Tibial nerve (tissue), 4 donors: ENCODE results near the gene CCDC78. TPM values are rescaled to one million over a fixed set of nuclear protein-coding genes. Genes with fewer than 3 reads are reported as not detected.
A peak's percentile ranks its signal among the peaks of the same experiment; 100 is the strongest.

Experiments
- DNase-seq, 2 donors: peaks; one replicate each; pipeline ENCODE4 v3.0.0-alpha.2; 2019; ENCODE audit warnings: low spot score in 2 of 2
- H3K27ac ChIP-seq, 4 donors: fragments of 200-600 bp; sonication (generic) in 3 of 4; one replicate each; pipeline ENCODE4 v1.5.1; 2017 to 2019; ENCODE audit warnings: mild to moderate bottlenecking in 1 of 4
- H3K27me3 ChIP-seq, 2 donors: fragments of 200-600 bp; sonication (generic) in 1 of 2; one replicate each; pipeline versions ENCODE4 v1.5.1 to v1.6.0; 2017 to 2019
- H3K36me3 ChIP-seq, 3 donors: fragments of 200-600 bp; sonication (generic); one replicate each; pipeline ENCODE4 v1.5.1; 2018 to 2019
- H3K4me1 ChIP-seq, 4 donors: fragments of 200-600 bp; sonication (generic) in 3 of 4; one replicate each; pipeline ENCODE4 v1.5.1; 2017 to 2019
- H3K4me3 ChIP-seq, 4 donors: fragments of 200-600 bp; sonication (generic) in 3 of 4; one replicate each; pipeline ENCODE4 v1.5.1; 2017 to 2019; ENCODE audit warnings: mild to moderate bottlenecking in 1 of 4, moderate library complexity in 1 of 4
- H3K9me3 ChIP-seq, 4 donors: fragments of 200-600 bp; sonication (generic) in 3 of 4; one replicate each; pipeline ENCODE4 v1.5.1; 2017 to 2019
- CTCF ChIP-seq, 5 experiments: fragments of 200-600 bp in 3 of 5; fragments of 450-650 bp in 2 of 5; sonication (generic) in 3 of 5; IDR thresholded peaks; one replicate each; pipeline ENCODE4 v1.5.1; 2016 to 2019; ENCODE audit warnings: antibody characterized with exemption in 5 of 5, mild to moderate bottlenecking in 3 of 5, moderate library complexity in 2 of 5
- EP300 ChIP-seq, 2 donors: sonication (generic); formaldehyde crosslinking; IDR thresholded peaks; one replicate each; pipeline ENCODE4 v1.6.1; 2017; ENCODE audit warnings: antibody characterized with exemption in 2 of 2, mild to moderate bottlenecking in 1 of 2
- POLR2A ChIP-seq, 2 donors: fragments of 450-650 bp; IDR thresholded peaks; one replicate each; pipeline ENCODE4 v1.6.1; 2017; ENCODE audit warnings: antibody characterized with exemption in 2 of 2, mild to moderate bottlenecking in 2 of 2, moderate library complexity in 2 of 2
- whole genome bisulfite sequencing, 2 donors: methylation state at CpG; one replicate each; pipeline ENCODE4 v1.1.5; 2018; 5-methylcytosine and 5-hydroxymethylcytosine counted together
- total RNA-seq, 4 donors: library from RNA; depleted of rRNA; stranded (reverse); fragments of >200 nt; gene quantifications; one replicate each; pipeline ENCODE4 v1.1.0, GENCODE V29; 2016

The CCDC78 gene
- total RNA-seq, 4 donors from 2014 or later, result 0.63 to 7.5 (median 3.0) TPM

- TF ChIP-seq CTCF (IDR thresholded peaks at IDR 0.05) (peak; percentile 90 to 95 (median 94)), POLR2A (IDR thresholded peaks at IDR 0.05) (no peak)
- H3K36me3 ChIP-seq, result no peaks in the 10 kb centered on the region
- no peak overlapping the region for H3K4me3 ChIP-seq
- peak in 1 of 2 donors; percentile 55 for DNase-seq
- peaks cover 0 to 52% (median 19%) of the 10 kb centered on the region in 4 donors for H3K4me1 ChIP-seq
- H3K27me3 ChIP-seq, result peaks cover 2 to 48% of the 10 kb centered on the region in 2 donors
- no peak overlapping the region for H3K27ac ChIP-seq
- 12 to 14% methylated on average over 24 to 25 of the region's 25 CpGs for WGBS, 2 donors
- no peaks in the 10 kb centered on the region for H3K9me3 ChIP-seq
Measured at GRCh38 chr16:711548-712320, 14.5 kb downstream of the CCDC78 start.

- H3K9me3 ChIP-seq, result no peaks in the 10 kb centered on the region
- H3K4me3 ChIP-seq, result no peak overlapping the region
- H3K27me3 ChIP-seq, result peaks cover 2 to 55% of the 10 kb centered on the region in 2 donors
- WGBS, 2 donors, result 73% methylated on average over 12 of the region's 12 CpGs
- H3K36me3 ChIP-seq, result no peaks in the 10 kb centered on the region
- H3K4me1 ChIP-seq, result peaks cover 0 to 52% (median 16%) of the 10 kb centered on the region in 4 donors
- H3K27ac ChIP-seq, result no peak overlapping the region
- no peak for DNase-seq
- TF ChIP-seq EP300 (IDR thresholded peaks at IDR 0.05) (no peak), POLR2A (IDR thresholded peaks at IDR 0.05) (no peak)
Measured at GRCh38 chr16:711084-711483, 15.2 kb downstream of the CCDC78 start.

GRCh38 chr16:710500-711075, 15.7 kb downstream of the CCDC78 start:
- TF ChIP-seq CTCF (IDR thresholded peaks at IDR 0.05) (no peak), EP300 (IDR thresholded peaks at IDR 0.05) (no peak), POLR2A (IDR thresholded peaks at IDR 0.05) (no peak)
- 58 to 59% methylated on average over 11 to 15 of the region's 21 CpGs for WGBS, 2 donors
- Histone ChIP-seq H3K9me3 (no peaks in the 10 kb centered on the region), H3K4me3 (no peak overlapping the region), H3K4me1 (peaks cover 0 to 50% (median 13%) of the 10 kb centered on the region in 4 donors), H3K27me3 (peaks cover 2 to 57% of the 10 kb centered on the region in 2 donors), H3K36me3 (no peaks in the 10 kb centered on the region), H3K27ac (no peak overlapping the region)
- DNase-seq, result no peak

- no peaks in the 10 kb centered on the region for H3K36me3 ChIP-seq
- H3K27me3 ChIP-seq, result peaks cover 2 to 61% of the 10 kb centered on the region in 2 donors
- H3K4me1 ChIP-seq, result peaks cover 0 to 54% (median 13%) of the 10 kb centered on the region in 4 donors
- no peak overlapping the region for H3K4me3 ChIP-seq
- 17 to 20% methylated on average over 19 to 29 of the region's 30 CpGs for WGBS, 2 donors
- H3K9me3 ChIP-seq, result no peaks in the 10 kb centered on the region
- TF ChIP-seq CTCF (IDR thresholded peaks at IDR 0.05) (no peak), EP300 (IDR thresholded peaks at IDR 0.05) (no peak), POLR2A (IDR thresholded peaks at IDR 0.05) (no peak)
- no peak for DNase-seq
- H3K27ac ChIP-seq, result no peak overlapping the region
Measured at GRCh38 chr16:709566-710499, 16.4 kb downstream of the CCDC78 start.

- Histone ChIP-seq H3K4me1 (peaks cover 0 to 49% (median 7%) of the 10 kb centered on the region in 4 donors), H3K27me3 (peaks cover 2 to 69% of the 10 kb centered on the region in 2 donors), H3K9me3 (no peaks in the 10 kb centered on the region), H3K36me3 (no peaks in the 10 kb centered on the region), H3K27ac (no peak overlapping the region), H3K4me3 (no peak overlapping the region)
- TF ChIP-seq EP300 (IDR thresholded peaks at IDR 0.05) (no peak), POLR2A (IDR thresholded peaks at IDR 0.05) (no peak), CTCF (IDR thresholded peaks at IDR 0.05) (no peak)
- WGBS, 2 donors, result 79 to 90% methylated on average over 3 to 4 of the region's 4 CpGs
- DNase-seq, result no peak
Measured at GRCh38 chr16:708959-709358, 17.3 kb downstream of the CCDC78 start.
